GM12878 (cell line): ENCODE data around the gene FSHR. TPM values are rescaled to one million over a fixed set of nuclear protein-coding genes. Genes with fewer than 3 reads are reported as not detected.

Experiments
- CBX3 ChIP-seq: fragments of 200-600 bp; sonication (generic); IDR thresholded peaks from 2 replicates; pipeline ENCODE4 v1.6.1; 2016; ENCODE audit warnings: low read depth, borderline replicate concordance
- E2F8 ChIP-seq: fragments of 450-650 bp; IDR thresholded peaks from 2 replicates; pipeline ENCODE4 v1.6.1; 2018; ENCODE audit warnings: mild to moderate bottlenecking, low read depth, moderate library complexity; ENCODE audit not compliant: partially characterized antibody
- GATAD2B ChIP-seq: fragments of 450-650 bp; conservative IDR thresholded peaks from 2 replicates; pipeline ENCODE4 v1.6.1; 2017; ENCODE audit warnings: low read depth, mild to moderate bottlenecking, moderate library complexity
- IKZF1 ChIP-seq: fragments of 450-650 bp; conservative IDR thresholded peaks from 2 replicates; pipeline ENCODE4 v1.6.1; 2017; ENCODE audit warnings: antibody characterized with exemption, mild to moderate bottlenecking
- MAX ChIP-seq: IDR thresholded peaks from 2 replicates; pipeline ENCODE4 v1.6.1; 2012; ENCODE audit warnings: low read depth, low read length, improper control_type of control experiment
- MXI1 ChIP-seq: fragments of 150-350 bp; IDR thresholded peaks from 2 replicates; pipeline ENCODE4 v1.6.1; 2011; ENCODE audit warnings: low read depth, mild to moderate bottlenecking, inconsistent platforms, low read length, improper control_type of control experiment
- MYC ChIP-seq: IDR thresholded peaks from 2 replicates; pipeline ENCODE4 v1.6.1; 2011; ENCODE audit warnings: mild to moderate bottlenecking, low read length, moderate library complexity, inconsistent platforms; ENCODE audit not compliant: insufficient read depth, insufficient replicate concordance, insufficient read length, severe bottlenecking
- POLR2A ChIP-seq: IDR thresholded peaks from 2 replicates; pipeline ENCODE4 v1.6.1; 2011; ENCODE audit warnings: low read depth, mild to moderate bottlenecking, low read length
- SKIL ChIP-seq: fragments of 450-650 bp; IDR thresholded peaks from 2 replicates; pipeline ENCODE4 v1.6.1; 2017; ENCODE audit warnings: mild to moderate bottlenecking, low read depth, inconsistent platforms; ENCODE audit not compliant: poor library complexity, severe bottlenecking
- SUZ12 ChIP-seq: fragments of 200-600 bp; sonication (generic); IDR thresholded peaks from one replicate; pipeline ENCODE4 v1.6.1; 2018; ENCODE audit warnings: antibody characterized with exemption, mild to moderate bottlenecking; ENCODE audit not compliant: unreplicated experiment
- TCF7 ChIP-seq: IDR thresholded peaks from 2 replicates; pipeline ENCODE4 v1.6.1; 2014; ENCODE audit warnings: antibody characterized with exemption, borderline replicate concordance
- YBX1 ChIP-seq: fragments of 450-650 bp; IDR thresholded peaks from 2 replicates; pipeline ENCODE4 v1.6.1; 2016; ENCODE audit warnings: antibody characterized with exemption
- polyA plus RNA-seq, 11 experiments: library from polyadenylated mRNA; depleted of rRNA in 4 of 11; unstranded in 6 of 11; stranded (reverse) in 5 of 11; fragments of >200 nt; fragmentation: Nextera tagmentation in 4 of 11; fragmentation: Illumina TruSeq in 1 of 11; extraction: Ambion mirVana in 4 of 11; extraction: Trizol in 1 of 11; gene quantifications; 1 replicate in 1 of 11; 2 replicates in 10 of 11; pipeline versions ENCODE4 v1.2.1 to v1.2.3, GENCODE V29; 2011 to 2016; ENCODE audit warnings: inconsistent platforms in 2 of 11, missing spikeins in 2 of 11, low read depth in 1 of 11
- total RNA-seq, 4 experiments: library from RNA; depleted of rRNA in 3 of 4; stranded (reverse); fragments of >200 nt in 3 of 4; fragmentation: Illumina TruSeq in 1 of 4; extraction: Trizol in 1 of 4; gene quantifications; 2 replicates each; pipeline versions ENCODE4 v1.2.1 to v1.2.3, GENCODE V29; 2013 to 2021

The FSHR gene
- total and polyA plus RNA-seq, 10 of the 15 experiments (the other 5 are each of a cell fraction or from before 2014, with no cell fraction given), result not detected

- TF ChIP-seq E2F8, result no peak
- no peak for TF ChIP-seq IKZF1
- no peak for TF ChIP-seq YBX1
- TF ChIP-seq SUZ12, result no peak
- no peak for TF ChIP-seq GATAD2B
- no peak for TF ChIP-seq MXI1
- no peak for TF ChIP-seq MYC
- no peak for TF ChIP-seq MAX
- TF ChIP-seq POLR2A, result no peak
- TF ChIP-seq CBX3, result no peak
- no peak for TF ChIP-seq SKIL
- no peak for TF ChIP-seq TCF7
- TF ChIP-seq, all 136 proteins: peak for 0
Measured at GRCh38 chr2:49105506-49105905, 48.8 kb downstream of the FSHR start (continued).
